H9 (cell line): Measurements from ENCODE around the gene PALM3. TPM values are rescaled to one million over a fixed set of nuclear protein-coding genes. Genes with fewer than 3 reads are reported as not detected.

ENCODE experiments used
- DNase-seq: peaks from one replicate; pipeline ENCODE4 v3.0.0-alpha.2; 2017
- H2AFZ ChIP-seq: one replicate; pipeline ENCODE4 v1.6.1; 2013; ENCODE audit warnings: mild to moderate bottlenecking, low read length, control low read depth, moderate library complexity
- H2AK5ac ChIP-seq: 2 replicates; pipeline ENCODE4 v1.6.1; 2013; ENCODE audit warnings: low read length, control low read depth, mixed read lengths; ENCODE audit not compliant: insufficient read length
- H2BK120ac ChIP-seq: one replicate; pipeline ENCODE4 v1.6.1; 2013; ENCODE audit warnings: low read depth, mild to moderate bottlenecking, low read length, control low read depth, inconsistent platforms; ENCODE audit not compliant: poor library complexity, severe bottlenecking
- H2BK12ac ChIP-seq: 2 replicates; pipeline ENCODE4 v1.6.1; 2013; ENCODE audit warnings: low read length, control low read depth, mixed read lengths, low read depth; ENCODE audit not compliant: insufficient read length
- H2BK15ac ChIP-seq: 2 replicates; pipeline ENCODE4 v1.6.1; 2013; ENCODE audit warnings: low read depth, low read length, control low read depth
- H2BK20ac ChIP-seq: one replicate; pipeline ENCODE4 v1.6.1; 2013; ENCODE audit warnings: low read depth, mild to moderate bottlenecking, low read length, control low read depth, inconsistent platforms; ENCODE audit not compliant: poor library complexity, severe bottlenecking
- H2BK5ac ChIP-seq: 2 replicates; pipeline ENCODE4 v1.6.1; 2013; ENCODE audit warnings: low read length, control low read depth, mixed read lengths; ENCODE audit not compliant: insufficient read length
- H3K14ac ChIP-seq: 2 replicates; pipeline ENCODE4 v1.6.1; 2013; ENCODE audit warnings: low read length, control low read depth; ENCODE audit not compliant: insufficient read depth
- H3K18ac ChIP-seq: 2 replicates; pipeline ENCODE4 v1.6.1; 2013; ENCODE audit warnings: low read depth, mild to moderate bottlenecking, mixed read lengths, low read length, control low read depth; ENCODE audit not compliant: insufficient read length
- H3K23ac ChIP-seq: 2 replicates; pipeline ENCODE4 v1.6.1; 2013; ENCODE audit warnings: low read length, control low read depth, mixed read lengths, low read depth; ENCODE audit not compliant: insufficient read length
- H3K23me2 ChIP-seq: 2 replicates; pipeline ENCODE4 v1.6.1; 2013; ENCODE audit warnings: low read depth, mild to moderate bottlenecking, mixed read lengths, low read length, control low read depth; ENCODE audit not compliant: insufficient read length, poor library complexity, severe bottlenecking
- H3K27ac ChIP-seq: 2 replicates; pipeline ENCODE4 v1.5.1; 2013; ENCODE audit warnings: low read length, control low read depth, mixed read lengths, low read depth; ENCODE audit not compliant: insufficient read length
- H3K27me3 ChIP-seq: 2 replicates; pipeline ENCODE4 v1.6.1; 2013; ENCODE audit warnings: low read length, control low read depth, inconsistent platforms; ENCODE audit not compliant: insufficient read depth
- H3K4ac ChIP-seq: 2 replicates; pipeline ENCODE4 v1.6.1; 2013; ENCODE audit warnings: low read depth, mild to moderate bottlenecking, control low read depth, inconsistent platforms, low read length, moderate library complexity
- H3K4me1 ChIP-seq: 2 replicates; pipeline ENCODE4 v1.6.1; 2013; ENCODE audit warnings: low read length, control low read depth, inconsistent platforms; ENCODE audit not compliant: insufficient read depth
- H3K4me2 ChIP-seq: 2 replicates; pipeline ENCODE4 v1.6.1; 2013; ENCODE audit warnings: low read length, control low read depth, mixed read lengths; ENCODE audit not compliant: insufficient read length, insufficient read depth
- H3K56ac ChIP-seq: 2 replicates; pipeline ENCODE4 v1.6.1; 2013; ENCODE audit warnings: low read depth, mild to moderate bottlenecking, mixed read lengths, low read length, control low read depth; ENCODE audit not compliant: insufficient read length
- H3K79me1 ChIP-seq: 2 replicates; pipeline ENCODE4 v1.6.1; 2013; ENCODE audit warnings: low read depth, mild to moderate bottlenecking, moderate library complexity, low read length, control low read depth, inconsistent platforms; ENCODE audit not compliant: insufficient read depth, poor library complexity, severe bottlenecking
- H3K79me2 ChIP-seq: 2 replicates; pipeline ENCODE4 v1.6.1; 2013; ENCODE audit warnings: low read length, control low read depth, inconsistent platforms; ENCODE audit not compliant: insufficient read depth
- H3K9ac ChIP-seq: 2 replicates; pipeline ENCODE4 v1.6.1; 2013; ENCODE audit warnings: low read length, control low read depth, mixed read lengths; ENCODE audit not compliant: insufficient read length; ENCODE audit errors: extremely low read depth
- H3K9me3 ChIP-seq: one replicate; pipeline ENCODE4 v1.6.1; 2013; ENCODE audit warnings: low read depth, low read length, inconsistent platforms; ENCODE audit not compliant: control insufficient read depth
- H3T11ph ChIP-seq: one replicate; pipeline ENCODE4 v1.6.1; 2013; ENCODE audit warnings: mild to moderate bottlenecking, low read length, control low read depth, inconsistent platforms
- H4K20me1 ChIP-seq: one replicate; pipeline ENCODE4 v1.6.1; 2013; ENCODE audit not compliant: control insufficient read depth, insufficient read length, insufficient read depth
- H4K5ac ChIP-seq: 2 replicates; pipeline ENCODE4 v1.6.1; 2013; ENCODE audit warnings: low read depth, mild to moderate bottlenecking, mixed read lengths, low read length, control low read depth; ENCODE audit not compliant: insufficient read length
- H4K8ac ChIP-seq: replicated peaks from 2 replicates; pipeline ENCODE4 v1.6.1; 2013; ENCODE audit warnings: low read length, control low read depth, mixed read lengths, low read depth; ENCODE audit not compliant: insufficient read length
- H4K91ac ChIP-seq: 2 replicates; pipeline ENCODE4 v1.6.1; 2013; ENCODE audit warnings: low read depth, mild to moderate bottlenecking, moderate library complexity, mixed read lengths, low read length, control low read depth; ENCODE audit not compliant: insufficient read length
- H3K27ac Mint-ChIP-seq, 3 experiments: 2 replicates in 2 of 3; 3 replicates in 1 of 3; pipeline ENCODE4 v1.8.0; 2020 to 2021; ENCODE audit warnings: mixed read lengths in 3 of 3, mild to moderate bottlenecking in 1 of 3, moderate library complexity in 1 of 3
- H3K27me3 Mint-ChIP-seq: 2 replicates; pipeline ENCODE4 v1.8.0; 2021; ENCODE audit warnings: low read depth, mild to moderate bottlenecking, moderate library complexity, mixed read lengths
- H3K36me3 Mint-ChIP-seq, 3 experiments: 2 replicates in 2 of 3; 3 replicates in 1 of 3; pipeline ENCODE4 v1.8.0; 2020 to 2021; ENCODE audit warnings: low read depth in 3 of 3, mixed read lengths in 3 of 3; ENCODE audit not compliant: insufficient read depth in 1 of 3
- H3K4me1 Mint-ChIP-seq, 2 experiments: 2 replicates each; pipeline ENCODE4 v1.8.0; 2020; ENCODE audit warnings: mixed read lengths in 2 of 2
- H3K4me3 Mint-ChIP-seq, 2 experiments: 2 replicates in 1 of 2; 3 replicates in 1 of 2; pipeline ENCODE4 v1.8.0; 2020 to 2021; ENCODE audit warnings: mild to moderate bottlenecking in 2 of 2, mixed read lengths in 2 of 2, moderate library complexity in 1 of 2
- H3K9me3 Mint-ChIP-seq, 2 experiments: 2 replicates in 1 of 2; 3 replicates in 1 of 2; pipeline ENCODE4 v1.8.0; 2020; ENCODE audit warnings: mild to moderate bottlenecking in 2 of 2, mixed read lengths in 2 of 2, moderate library complexity in 1 of 2
- WGBS: extraction: QIAGEN DNeasy Blood & Tissue Kit; methylation state at CpG from one replicate; pipeline ENCODE4 v1.1.7; 2013; ENCODE audit warnings: missing lambda C conversion rate, low lambda C conversion rate, mixed read lengths; ENCODE audit not compliant: insufficient read length; ENCODE audit errors: extremely low coverage; 5-methylcytosine and 5-hydroxymethylcytosine counted together
- total RNA-seq: library from RNA; stranded (reverse); gene quantifications from 2 replicates; pipeline ENCODE4 v1.2.1, GENCODE V29; 2021
- TF ChIP-seq, protein P1 (sequence below): fragments of 200-600 bp; sonication (generic); conservative IDR thresholded peaks from 3 replicates; pipeline ENCODE4 v1.8.0; 2021; ENCODE audit warnings: antibody characterized with exemption, mild to moderate bottlenecking

PALM3 gene
- total RNA-seq, 1 experiment from 2014 or later, result 11.5 TPM

DNA sequence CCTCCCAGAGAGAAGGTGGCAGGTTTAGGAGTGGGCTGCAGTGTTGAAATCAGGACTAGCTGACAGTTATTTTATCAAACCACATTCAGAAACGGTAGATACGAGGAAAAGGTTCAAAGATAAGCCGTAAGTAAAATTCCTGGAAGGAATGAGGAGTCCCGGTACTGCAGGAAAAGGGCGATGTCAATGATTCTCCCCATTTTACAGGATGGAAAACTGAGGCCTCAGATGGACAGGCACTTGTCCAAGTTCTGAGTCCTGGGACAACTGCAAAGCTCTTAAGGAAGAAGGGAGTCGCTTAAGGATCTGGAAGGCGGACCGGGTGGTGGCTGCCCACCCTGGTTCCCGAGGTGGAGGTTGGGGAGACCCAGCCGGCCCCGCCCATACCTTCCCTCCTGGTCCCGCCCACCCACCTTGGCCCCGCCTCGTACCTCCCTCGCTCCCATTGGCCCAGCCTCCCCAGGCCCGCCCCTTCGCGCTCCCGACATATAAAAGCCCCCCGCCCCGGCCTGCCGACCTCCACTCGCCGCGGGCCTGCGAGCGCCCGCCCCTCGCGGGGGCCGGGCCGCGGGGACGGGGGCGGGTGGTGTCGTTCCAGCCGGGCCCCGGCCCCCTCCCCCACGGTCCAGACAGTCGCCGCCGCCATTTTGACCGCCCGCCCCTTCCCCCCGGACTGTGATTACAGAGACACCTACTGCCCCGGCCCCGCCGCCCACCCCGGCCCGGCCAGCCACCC is 56.4 kb downstream of the PALM3 start:
- peak overlapping the region; percentile 82 to 93 for H3K4me3 Mint-ChIP-seq
- no peak overlapping the region for H3T11ph ChIP-seq
- no peaks in the 10 kb centered on the region for H3K23me2 ChIP-seq
- H3K27ac ChIP-seq, result no peak overlapping the region
- H2BK15ac ChIP-seq, result no peak overlapping the region
- H3K4me1 ChIP-seq, result no peaks in the 10 kb centered on the region
- peak; percentile 90 for DNase-seq
- TF ChIP-seq, protein P1, sequence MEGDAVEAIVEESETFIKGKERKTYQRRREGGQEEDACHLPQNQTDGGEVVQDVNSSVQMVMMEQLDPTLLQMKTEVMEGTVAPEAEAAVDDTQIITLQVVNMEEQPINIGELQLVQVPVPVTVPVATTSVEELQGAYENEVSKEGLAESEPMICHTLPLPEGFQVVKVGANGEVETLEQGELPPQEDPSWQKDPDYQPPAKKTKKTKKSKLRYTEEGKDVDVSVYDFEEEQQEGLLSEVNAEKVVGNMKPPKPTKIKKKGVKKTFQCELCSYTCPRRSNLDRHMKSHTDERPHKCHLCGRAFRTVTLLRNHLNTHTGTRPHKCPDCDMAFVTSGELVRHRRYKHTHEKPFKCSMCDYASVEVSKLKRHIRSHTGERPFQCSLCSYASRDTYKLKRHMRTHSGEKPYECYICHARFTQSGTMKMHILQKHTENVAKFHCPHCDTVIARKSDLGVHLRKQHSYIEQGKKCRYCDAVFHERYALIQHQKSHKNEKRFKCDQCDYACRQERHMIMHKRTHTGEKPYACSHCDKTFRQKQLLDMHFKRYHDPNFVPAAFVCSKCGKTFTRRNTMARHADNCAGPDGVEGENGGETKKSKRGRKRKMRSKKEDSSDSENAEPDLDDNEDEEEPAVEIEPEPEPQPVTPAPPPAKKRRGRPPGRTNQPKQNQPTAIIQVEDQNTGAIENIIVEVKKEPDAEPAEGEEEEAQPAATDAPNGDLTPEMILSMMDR, result no peak
- H3K27me3 Mint-ChIP-seq, result no peaks in the 10 kb centered on the region; the same call in none of the 2 replicates
- H2AK5ac ChIP-seq, result no peak overlapping the region
- no peaks in the 10 kb centered on the region for H4K20me1 ChIP-seq
- H3K23ac ChIP-seq, result no peak overlapping the region
- H2BK5ac ChIP-seq, result no peak overlapping the region
- H3K9ac ChIP-seq, result no peak overlapping the region
- H3K27ac Mint-ChIP-seq, result peak overlapping the region; percentile 63 to 94 (median 65); a peak in 6 of 7 replicates
- no peaks in the 10 kb centered on the region for H3K27me3 ChIP-seq
- no peak overlapping the region for H2BK12ac ChIP-seq
- H3K79me1 ChIP-seq, result no peaks in the 10 kb centered on the region
- no peak overlapping the region for H3K4me2 ChIP-seq
- H2AFZ ChIP-seq, result no peak overlapping the region
- no peak overlapping the region for H2BK20ac ChIP-seq
- peak overlapping the region; percentile 81 for H3K18ac ChIP-seq
- no peak overlapping the region for H4K5ac ChIP-seq
- H3K9me3 ChIP-seq, result no peaks in the 10 kb centered on the region
- H3K9me3 Mint-ChIP-seq, result peaks cover 0 to 6% of the 10 kb centered on the region in 2 experiments; a peak in 2 of 5 replicates
- no peak overlapping the region; the same call in 1 of the 2 replicates for H3K4ac ChIP-seq
- H3K79me2 ChIP-seq, result no peaks in the 10 kb centered on the region
- no peak overlapping the region for H4K8ac ChIP-seq
- no peak overlapping the region for H3K56ac ChIP-seq
- peak overlapping the region; percentile 97 for H2BK120ac ChIP-seq
- H3K36me3 Mint-ChIP-seq, result peaks cover 0 to 4% (median 2%) of the 10 kb centered on the region in 3 experiments; a peak in 2 of 7 replicates
- H3K14ac ChIP-seq, result peak overlapping the region; percentile 90; the same call in 1 of the 2 replicates
- no peak overlapping the region for H4K91ac ChIP-seq
- no CpG with 5 or more reads among the region's 50 CpGs for WGBS
- H3K4me1 Mint-ChIP-seq, result peaks cover 13 to 14% of the 10 kb centered on the region in 2 experiments; a peak in 3 of 4 replicates
